K562 (cell line): ENCODE measurements around the gene PIGL. TPM values are rescaled to one million over a fixed set of nuclear protein-coding genes. Genes with fewer than 3 reads are reported as not detected.

Experiments
- ATAC-seq: fragments of 200-7000 bp; cut with Tn5 transposase; 3 replicates; pipeline ENCODE4 v1.9.1; 2020; ENCODE audit warnings: moderate library complexity
- BruUV-seq: library from RNA; stranded (reverse); fragments of 400-500 nt; replicated peaks from 2 replicates; lab custom pipeline; 2021; lab: Mats Ljungman, UMichigan
- CTCF ChIA-PET: fragments of 300-600 bp; formaldehyde crosslinking; extraction: SDS; loops from one replicate; lab custom pipeline; 2021; ENCODE audit warnings: low intra/inter-chr PET ratio; lab: Yijun Ruan, JAX
- POLR2A ChIA-PET: fragments of 300-600, 350-650 bp; sonication (Branson Sonifier 250); formaldehyde crosslinking; extraction: SDS; loops from one replicate; lab custom pipeline; 2021; ENCODE audit warnings: antibody characterized with exemption, inconsistent platforms; lab: Yijun Ruan, JAX
- DNase-seq, 4 experiments: peaks; one replicate each; pipeline versions ENCODE4 v3.0.0 to v3.0.0-alpha.2; 2011 to 2018; ENCODE audit warnings: low spot score in 3 of 4, mixed read lengths in 3 of 4; ENCODE audit errors: extremely low read depth in 1 of 4
- FAIRE-seq: peaks from 2 replicates; lab custom pipeline; 2011; peaks lifted over from hg19 to GRCh38; lab: Jason Lieb, UNC
- H2AFZ ChIP-seq: 2 replicates; pipeline ENCODE4 v1.6.0; 2011; ENCODE audit warnings: low read depth, low read length, control low read depth, inconsistent platforms
- H3K27ac ChIP-seq: fragments of 200-600 bp; 3 replicates; pipeline ENCODE4 v1.8.0; 2011; ENCODE audit warnings: low read depth, mild to moderate bottlenecking, control low read depth, inconsistent platforms, low read length, moderate library complexity, mixed read lengths; ENCODE audit errors: extremely low read depth
- H3K27me3 ChIP-seq, 2 experiments: fragments of 300-600 bp in 1 of 2; 2 replicates in 1 of 2; 3 replicates in 1 of 2; pipeline versions ENCODE4 v1.6.0 to v1.8.0; 2011; ENCODE audit warnings: inconsistent platforms in 2 of 2, low read length in 2 of 2, mild to moderate bottlenecking in 1 of 2, mixed read lengths in 1 of 2, moderate library complexity in 1 of 2; ENCODE audit not compliant: control insufficient read depth in 2 of 2, insufficient read depth in 2 of 2
- H3K36me3 ChIP-seq: fragments of 300-600 bp; 3 replicates; pipeline ENCODE4 v1.8.0; 2011; ENCODE audit warnings: mild to moderate bottlenecking, low read length, inconsistent platforms; ENCODE audit not compliant: control insufficient read depth, insufficient read depth
- H3K4me1 ChIP-seq, 2 experiments: fragments of 200-600 bp in 1 of 2; replicated peaks in 1 of 2; 2 replicates in 1 of 2; 3 replicates in 1 of 2; pipeline versions ENCODE4 v1.5.1 to v1.8.0; 2011; ENCODE audit warnings: inconsistent platforms in 2 of 2, low read length in 2 of 2, mild to moderate bottlenecking in 1 of 2, mixed read lengths in 1 of 2, moderate library complexity in 1 of 2; ENCODE audit not compliant: control insufficient read depth in 2 of 2, insufficient read depth in 2 of 2
- H3K4me2 ChIP-seq: 2 replicates; pipeline ENCODE4 v1.6.1; 2011; ENCODE audit warnings: low read length, control low read depth, inconsistent platforms, mixed read lengths; ENCODE audit not compliant: insufficient read depth
- H3K4me3 ChIP-seq: fragments of 200-600 bp; sonication (generic), shearing (Covaris generic); 2 replicates; pipeline ENCODE4 v1.5.1; 2016; ENCODE audit warnings: control low read depth, inconsistent platforms
- H3K79me2 ChIP-seq: fragments of 200-600 bp; 3 replicates; pipeline ENCODE4 v1.8.0; 2011; ENCODE audit warnings: low read length, inconsistent platforms; ENCODE audit not compliant: control insufficient read depth, insufficient read depth
- H3K9ac ChIP-seq, 2 experiments: 2 replicates each; pipeline versions ENCODE4 v1.6.0 to v1.6.1; 2011; ENCODE audit warnings: low read depth in 2 of 2, low read length in 2 of 2, control low read depth in 1 of 2, inconsistent platforms in 1 of 2, mild to moderate bottlenecking in 1 of 2, mixed read lengths in 1 of 2; ENCODE audit not compliant: insufficient read depth in 1 of 2
- H3K9me1 ChIP-seq: one replicate; pipeline ENCODE4 v1.6.0; 2011; ENCODE audit warnings: inconsistent platforms, mild to moderate bottlenecking, low read length, moderate library complexity; ENCODE audit not compliant: control insufficient read depth, insufficient read depth
- H3K9me3 ChIP-seq: replicated peaks from 2 replicates; pipeline ENCODE4 v1.5.1; 2011; ENCODE audit warnings: low read depth, low read length, inconsistent platforms; ENCODE audit not compliant: control insufficient read depth, insufficient read depth
- H4K20me1 ChIP-seq: replicated peaks from 2 replicates; pipeline ENCODE4 v1.6.1; 2011; ENCODE audit warnings: low read length, inconsistent platforms, mixed read lengths; ENCODE audit not compliant: control insufficient read depth, insufficient read depth
- CHD4 ChIP-seq: fragments of 200-600 bp; sonication (generic); IDR thresholded peaks from 3 replicates; pipeline ENCODE4 v1.6.1; 2012; ENCODE audit warnings: low read depth, mild to moderate bottlenecking, mixed read lengths, low read length, inconsistent platforms; ENCODE audit not compliant: insufficient read depth, insufficient replicate concordance, poor library complexity, severe bottlenecking
- PHF20 ChIP-seq: fragments of 450-650 bp; IDR thresholded peaks from 2 replicates; pipeline ENCODE4 v1.6.1; 2018; ENCODE audit not compliant: partially characterized antibody
- SMAD4 ChIP-seq: fragments of 250-450 bp; sonication (Bioruptor Pico); conservative IDR thresholded peaks from 2 replicates; pipeline ENCODE4 v1.8.0; 2021; ENCODE audit warnings: inconsistent platforms, mild to moderate bottlenecking, moderate library complexity
- THAP12 ChIP-seq: fragments of 250-450 bp; sonication (Bioruptor Pico); IDR thresholded peaks from 2 replicates; pipeline ENCODE4 v1.9.0; 2021; ENCODE audit warnings: mild to moderate bottlenecking, inconsistent platforms
- WHSC1 ChIP-seq: IDR thresholded peaks from one replicate; pipeline ENCODE4 v1.6.1; 2012; ENCODE audit warnings: low read length, control low read depth, inconsistent platforms
- YY1 ChIP-seq, 3 experiments: IDR thresholded peaks; 2 replicates each; pipeline ENCODE4 v1.6.1; 2011; ENCODE audit warnings: low read length in 2 of 3, mild to moderate bottlenecking in 2 of 3, moderate library complexity in 2 of 3, borderline replicate concordance in 1 of 3, control low read depth in 1 of 3, low read depth in 1 of 3; ENCODE audit not compliant: insufficient read depth in 3 of 3, insufficient replicate concordance in 2 of 3, control insufficient read depth in 1 of 3, insufficient read length in 1 of 3; ENCODE audit errors: extremely low read depth in 1 of 3
- ZBTB5 ChIP-seq: fragments of 450-650 bp; IDR thresholded peaks from 2 replicates; pipeline ENCODE4 v1.6.1; 2017; ENCODE audit warnings: antibody characterized with exemption
- WGBS: fragments of 100-300 bp; shearing (Covaris generic); methylation state at CpG from one replicate; pipeline ENCODE4 v1.1.6; 2016; ENCODE audit warnings: low coverage, mixed read lengths; ENCODE audit not compliant: insufficient coverage; ENCODE audit errors: missing lambda C conversion rate; 5-methylcytosine and 5-hydroxymethylcytosine counted together
- in situ Hi-C: fragments of 300-500 bp; cut with MboI; formaldehyde crosslinking; loops from 4 replicates; pipeline ENCODE4 v1.15.0; 2018; ENCODE audit warnings: inconsistent platforms, mixed read lengths
- intact Hi-C: fragments of 100-400 bp; cut with micrococcal nuclease; formaldehyde crosslinking; loops from 2 replicates; pipeline ENCODE4 v1.14.2; 2022
- polyA plus RNA-seq, 8 experiments: library from polyadenylated mRNA; depleted of rRNA in 4 of 8; stranded (reverse) in 5 of 8; unstranded in 3 of 8; fragments of >200 nt; fragmentation: Nextera tagmentation in 2 of 8; fragmentation: Illumina TruSeq in 1 of 8; extraction: Ambion mirVana in 2 of 8; extraction: Trizol in 1 of 8; gene quantifications; 2 replicates each; pipeline versions ENCODE4 v1.2.1 to v1.2.3, GENCODE V29; 2011 to 2014; ENCODE audit warnings: inconsistent platforms in 1 of 8, missing spikeins in 1 of 8
- total RNA-seq, 7 experiments: library from RNA; depleted of rRNA in 6 of 7; stranded (reverse); fragments of >200 nt in 6 of 7; fragmentation: Illumina TruSeq in 2 of 7; extraction: Trizol in 2 of 7; gene quantifications; 2 replicates each; pipeline versions ENCODE4 v1.2.1 to v1.2.3, GENCODE V29; 2011 to 2021; ENCODE audit warnings: low replicate concordance in 1 of 7
- TF ChIP-seq, protein P1 (sequence below), 3 experiments: fragments of 200-800 bp in 1 of 3; fragments of 250-450 bp in 1 of 3; fragments of 450-650 bp in 1 of 3; sonication (Bioruptor Pico) in 1 of 3; sonication (Bioruptor generic) in 1 of 3; formaldehyde crosslinking in 1 of 3; IDR thresholded peaks; 2 replicates each; pipeline versions ENCODE4 v1.6.1 to v1.8.0; 2016 to 2022; ENCODE audit warnings: mild to moderate bottlenecking in 2 of 3, missing genetic modification characterization in 2 of 3, missing compliant biosample characterization in 1 of 3, moderate library complexity in 1 of 3

The PIGL gene
- total and polyA plus RNA-seq, 9 of the 15 experiments (the other 6 are each of a cell fraction or from before 2014, with no cell fraction given) = 19.9 to 55.3 (median 29.6) TPM

GRCh38 chr17:16300554-16300953 is 83.5 kb downstream of the PIGL start (continued):
- TF ChIP-seq THAP12 (CRISPR knock-in tag) (no peak), WHSC1 (no peak)

- H3K27ac ChIP-seq = no peak overlapping the region
- no peaks in the 10 kb centered on the region for H4K20me1 ChIP-seq
- ChIA-PET POLR2A (interaction anchor here (0.6 to 1.6 kb wide), 3 partner anchors 12 to 139 kb away, joined by 3 to 5 read pairs (median 4); no protein-coding TSS in a partner anchor), CTCF (no interaction called here)
- peaks cover 6 to 15% of the 10 kb centered on the region in 2 experiments; a peak in 3 of 5 replicates for H3K4me1 ChIP-seq
- no peak overlapping the region for H3K4me2 ChIP-seq
- H3K9ac ChIP-seq = peak overlapping the region in 1 of 2 experiments; percentile 35; a peak in 1 of 4 replicates
- DNase-seq (no peak), FAIRE-seq (no peak), ATAC-seq (no peak)
- H3K9me1 ChIP-seq = no peaks in the 10 kb centered on the region
- H3K27me3 ChIP-seq = no peaks in the 10 kb centered on the region
- H3K36me3 ChIP-seq = peaks cover 5% of the 10 kb centered on the region; the same call in 2 of the 3 replicates
- WGBS = 95% methylated on average over 9 of the region's 13 CpGs
- no TSS peak for BruUV-seq
- in situ Hi-C loops (no loop called here), intact Hi-C loops (no loop called here)
- H3K4me3 ChIP-seq = no peak overlapping the region
- no peaks in the 10 kb centered on the region for H3K79me2 ChIP-seq
- no peak overlapping the region for H2AFZ ChIP-seq
- no peaks in the 10 kb centered on the region for H3K9me3 ChIP-seq
- TF ChIP-seq SMAD4 (CRISPR knock-in tag) = no peak
- TF ChIP-seq ZBTB5 = no peak
- no peak for TF ChIP-seq PHF20
- TF ChIP-seq, protein P1, sequence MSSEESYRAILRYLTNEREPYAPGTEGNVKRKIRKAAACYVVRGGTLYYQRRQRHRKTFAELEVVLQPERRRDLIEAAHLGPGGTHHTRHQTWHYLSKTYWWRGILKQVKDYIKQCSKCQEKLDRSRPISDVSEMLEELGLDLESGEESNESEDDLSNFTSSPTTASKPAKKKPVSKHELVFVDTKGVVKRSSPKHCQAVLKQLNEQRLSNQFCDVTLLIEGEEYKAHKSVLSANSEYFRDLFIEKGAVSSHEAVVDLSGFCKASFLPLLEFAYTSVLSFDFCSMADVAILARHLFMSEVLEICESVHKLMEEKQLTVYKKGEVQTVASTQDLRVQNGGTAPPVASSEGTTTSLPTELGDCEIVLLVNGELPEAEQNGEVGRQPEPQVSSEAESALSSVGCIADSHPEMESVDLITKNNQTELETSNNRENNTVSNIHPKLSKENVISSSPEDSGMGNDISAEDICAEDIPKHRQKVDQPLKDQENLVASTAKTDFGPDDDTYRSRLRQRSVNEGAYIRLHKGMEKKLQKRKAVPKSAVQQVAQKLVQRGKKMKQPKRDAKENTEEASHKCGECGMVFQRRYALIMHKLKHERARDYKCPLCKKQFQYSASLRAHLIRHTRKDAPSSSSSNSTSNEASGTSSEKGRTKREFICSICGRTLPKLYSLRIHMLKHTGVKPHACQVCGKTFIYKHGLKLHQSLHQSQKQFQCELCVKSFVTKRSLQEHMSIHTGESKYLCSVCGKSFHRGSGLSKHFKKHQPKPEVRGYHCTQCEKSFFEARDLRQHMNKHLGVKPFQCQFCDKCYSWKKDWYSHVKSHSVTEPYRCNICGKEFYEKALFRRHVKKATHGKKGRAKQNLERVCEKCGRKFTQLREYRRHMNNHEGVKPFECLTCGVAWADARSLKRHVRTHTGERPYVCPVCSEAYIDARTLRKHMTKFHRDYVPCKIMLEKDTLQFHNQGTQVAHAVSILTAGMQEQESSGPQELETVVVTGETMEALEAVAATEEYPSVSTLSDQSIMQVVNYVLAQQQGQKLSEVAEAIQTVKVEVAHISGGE (CRISPR knock-in tag; IDR thresholded peaks at IDR 0.05) = no peak
- TF ChIP-seq CHD4 = no peak
- no peak for TF ChIP-seq YY1 (IDR thresholded peaks at IDR 0.05; ENCODE audit: borderline replicate concordance in 1 of 3, control insufficient read depth in 1 of 3, extremely low read depth in 1 of 3, insufficient read depth in 3 of 3, insufficient read length in 1 of 3, insufficient replicate concordance in 2 of 3, low read depth in 1 of 3, low read length in 2 of 3)
Observed at GRCh38 chr17:16301963-16302855, 85.2 kb downstream of the PIGL start.
